NCI-H345 treated with DMSO at 0.1 percent for 48 hours (cell line): ENCODE results near the gene FGD3.

Experiments used
- DNase-seq: peaks from one replicate; lab custom pipeline; 2025; ENCODE audit not compliant: unreplicated experiment; lab: John Stamatoyannopoulos, UW

Gene FGD3

GRCh38 chr9:93027750-93028149, 80.4 kb downstream of the FGD3 start:
- DNase-seq = no peak

- DNase-seq = no peak
Measured at GRCh38 chr9:93028448-93029006, 81.2 kb downstream of the FGD3 start.

- no peak for DNase-seq
Measured at GRCh38 chr9:93030642-93031628, 83.6 kb downstream of the FGD3 start.

GRCh38 chr9:93031629-93032430, 84.5 kb downstream of the FGD3 start:
- no peak for DNase-seq

- no peak for DNase-seq
Measured at GRCh38 chr9:93032545-93032944, 85.2 kb downstream of the FGD3 start.

- DNase-seq = no peak
Measured at GRCh38 chr9:93033531-93033930, 86.2 kb downstream of the FGD3 start.

- DNase-seq = no peak
Measured at GRCh38 chr9:93035106-93035660, 87.9 kb downstream of the FGD3 start.

GRCh38 chr9:93035821-93036351, 88.6 kb downstream of the FGD3 start:
- DNase-seq = no peak

GRCh38 chr9:93036887-93037475, 89.7 kb downstream of the FGD3 start:
- no peak for DNase-seq

GRCh38 chr9:93037476-93037971, 90.2 kb downstream of the FGD3 start:
- DNase-seq = no peak

- no peak for DNase-seq
Measured at GRCh38 chr9:93038918-93039317, 91.6 kb downstream of the FGD3 start.

- no peak for DNase-seq
Measured at GRCh38 chr9:93039456-93039855, 92.1 kb downstream of the FGD3 start.

GRCh38 chr9:93039976-93040375, 92.7 kb downstream of the FGD3 start:
- DNase-seq = no peak

GRCh38 chr9:93040409-93040808, 93.1 kb downstream of the FGD3 start:
- DNase-seq = no peak

- no peak for DNase-seq
Measured at GRCh38 chr9:93041108-93041802, 93.9 kb downstream of the FGD3 start.

- DNase-seq = no peak
Measured at GRCh38 chr9:93043122-93043521, 95.8 kb downstream of the FGD3 start.

GRCh38 chr9:93045521-93045920, 98.2 kb downstream of the FGD3 start:
- DNase-seq = no peak

GRCh38 chr9:93048566-93049448, 101.5 kb downstream of the FGD3 start:
- no peak for DNase-seq

- no peak for DNase-seq
Measured at GRCh38 chr9:93049491-93049890, 102.2 kb downstream of the FGD3 start.
